HG02981 (cell line): ENCODE data around the gene EPB41L3.

Experiments
- ATAC-seq: cut with Tn5 transposase; IDR thresholded peaks from one replicate; pipeline ENCODE4 v1.9.1; 2021; ENCODE audit warnings: mild to moderate bottlenecking, moderate library complexity; ENCODE audit not compliant: unreplicated experiment

Gene EPB41L3

GRCh38 chr18:5419030-5419429 lies 124.8 kb downstream of the EPB41L3 start:
- ATAC-seq: no peak

- ATAC-seq: no peak
Observed at GRCh38 chr18:5417342-5417741, 126.5 kb downstream of the EPB41L3 start.

GRCh38 chr18:5416112-5416511 lies 127.7 kb downstream of the EPB41L3 start:
- ATAC-seq: no peak

GRCh38 chr18:5415665-5416064 lies 128.1 kb downstream of the EPB41L3 start:
- no peak for ATAC-seq

- ATAC-seq: no peak
Observed at GRCh38 chr18:5415031-5415430, 128.8 kb downstream of the EPB41L3 start.

GRCh38 chr18:5414546-5414945 lies 129.3 kb downstream of the EPB41L3 start:
- no peak for ATAC-seq

GRCh38 chr18:5413447-5413846 lies 130.3 kb downstream of the EPB41L3 start:
- no peak for ATAC-seq

- no peak for ATAC-seq
Observed at GRCh38 chr18:5410582-5410981, 133.2 kb downstream of the EPB41L3 start.

- no peak for ATAC-seq
Observed at GRCh38 chr18:5398269-5398668, 145.5 kb downstream of the EPB41L3 start.

GRCh38 chr18:5397102-5397501 lies 146.7 kb downstream of the EPB41L3 start:
- ATAC-seq: no peak

GRCh38 chr18:5395860-5396448 lies 147.8 kb downstream of the EPB41L3 start:
- ATAC-seq: no peak

- ATAC-seq: no peak
Observed at GRCh38 chr18:5393779-5394178, 150.0 kb downstream of the EPB41L3 start.

- ATAC-seq: no peak
Observed at GRCh38 chr18:5391409-5391808, 152.4 kb downstream of the EPB41L3 start.

- no peak for ATAC-seq
Observed at GRCh38 chr18:5389356-5389755, 154.4 kb downstream of the EPB41L3 start.

GRCh38 chr18:5388896-5389295 lies 154.9 kb downstream of the EPB41L3 start:
- ATAC-seq: no peak

- ATAC-seq: no peak
Observed at GRCh38 chr18:5380586-5380985, 163.2 kb downstream of the EPB41L3 start.

- ATAC-seq: no peak
Observed at GRCh38 chr18:5376986-5377385, 166.8 kb downstream of the EPB41L3 start.

- no peak for ATAC-seq
Observed at GRCh38 chr18:5370332-5370731, 173.5 kb downstream of the EPB41L3 start.

GRCh38 chr18:5369513-5369912 lies 174.3 kb downstream of the EPB41L3 start:
- no peak for ATAC-seq

- ATAC-seq: no peak
Observed at GRCh38 chr18:5365443-5365842, 178.4 kb downstream of the EPB41L3 start.

GRCh38 chr18:5350636-5351035 lies 193.2 kb downstream of the EPB41L3 start:
- ATAC-seq: no peak
